HEK293 (cell line): ENCODE results near the gene SIK3.

Experiments
- CTCF ChIA-PET: fragments of 350-600 bp; formaldehyde crosslinking; extraction: SDS; loops from one replicate; lab custom pipeline; 2021; ENCODE audit warnings: antibody characterized with exemption; lab: Yijun Ruan, JAX
- POLR2A ChIA-PET: fragments of 300-600 bp; formaldehyde crosslinking; extraction: SDS; loops from one replicate; lab custom pipeline; 2020; ENCODE audit warnings: antibody characterized with exemption, inconsistent platforms; lab: Yijun Ruan, JAX
- H3K27ac ChIP-seq: fragments of 200-500 bp; sonication (Bioruptor generic); 2 replicates; pipeline ENCODE4 v1.5.1; 2014; ENCODE audit warnings: low read depth, low read length, control low read depth, inconsistent platforms; ENCODE audit errors: extremely low read depth
- H3K36me3 ChIP-seq, 2 experiments: fragments of 200-500 bp in 1 of 2; sonication (Bioruptor generic) in 1 of 2; 1 replicate in 1 of 2; 2 replicates in 1 of 2; pipeline ENCODE4 v1.5.1; 2014 to 2017; ENCODE audit warnings: inconsistent platforms in 2 of 2, low read length in 2 of 2; ENCODE audit not compliant: control insufficient read depth in 2 of 2, insufficient read depth in 1 of 2
- H3K4me1 ChIP-seq: fragments of 200-500 bp; sonication (Bioruptor generic); 2 replicates; pipeline ENCODE4 v1.5.1; 2014; ENCODE audit warnings: mild to moderate bottlenecking, low read length, inconsistent platforms; ENCODE audit not compliant: control insufficient read depth, insufficient read depth
- H3K4me3 ChIP-seq: 2 replicates; pipeline ENCODE4 v1.5.1; 2011; ENCODE audit warnings: low read depth, mild to moderate bottlenecking, control low read depth, low read length, moderate library complexity
- H3K9me3 ChIP-seq: fragments of 200-500 bp; sonication (Bioruptor generic); 2 replicates; pipeline ENCODE4 v1.5.1; 2014; ENCODE audit warnings: low read depth, low read length, inconsistent platforms; ENCODE audit not compliant: control insufficient read depth, insufficient read depth
- GLI4 ChIP-seq: fragments of 450-650 bp; formaldehyde crosslinking; IDR thresholded peaks from 2 replicates; pipeline ENCODE4 v1.5.1; 2016; ENCODE audit warnings: missing biosample characterization, missing genetic modification characterization
- YY1 ChIP-seq: fragments of 450-650 bp; formaldehyde crosslinking; IDR thresholded peaks from 2 replicates; pipeline ENCODE4 v1.5.1; 2018; ENCODE audit warnings: missing biosample characterization, missing genetic modification characterization
- ZNF175 ChIP-seq: fragments of 450-650 bp; formaldehyde crosslinking; IDR thresholded peaks from 2 replicates; pipeline ENCODE4 v1.5.1; 2016; ENCODE audit warnings: missing biosample characterization, missing genetic modification characterization
- ZNF335 ChIP-seq: fragments of 450-650 bp; formaldehyde crosslinking; conservative IDR thresholded peaks from 2 replicates; pipeline ENCODE4 v1.5.1; 2016; ENCODE audit warnings: missing biosample characterization, missing genetic modification characterization
- ZNF510 ChIP-seq: fragments of 450-650 bp; formaldehyde crosslinking; IDR thresholded peaks from 2 replicates; pipeline ENCODE4 v1.5.1; 2018; ENCODE audit warnings: mild to moderate bottlenecking, missing genetic modification characterization, missing biosample characterization; ENCODE audit not compliant: insufficient replicate concordance
- ZNF514 ChIP-seq: fragments of 450-650 bp; formaldehyde crosslinking; IDR thresholded peaks from 2 replicates; pipeline ENCODE4 v1.5.1; 2016; ENCODE audit warnings: missing biosample characterization, missing genetic modification characterization
- ZNF571 ChIP-seq: fragments of 450-650 bp; formaldehyde crosslinking; IDR thresholded peaks from 2 replicates; pipeline ENCODE4 v1.5.0; 2017; ENCODE audit warnings: missing biosample characterization, missing genetic modification characterization
- ZNF585B ChIP-seq: fragments of 450-650 bp; formaldehyde crosslinking; IDR thresholded peaks from 2 replicates; pipeline ENCODE4 v1.5.1; 2016; ENCODE audit warnings: missing biosample characterization, missing genetic modification characterization
- ZNF707 ChIP-seq: fragments of 450-650 bp; formaldehyde crosslinking; IDR thresholded peaks from 2 replicates; pipeline ENCODE4 v1.5.1; 2016; ENCODE audit warnings: missing biosample characterization, missing genetic modification characterization
- ZNF76 ChIP-seq: fragments of 450-650 bp; formaldehyde crosslinking; IDR thresholded peaks from 2 replicates; pipeline ENCODE4; 2016; ENCODE audit warnings: low read depth, missing biosample characterization, missing genetic modification characterization, borderline replicate concordance
- ZNF791 ChIP-seq: fragments of 450-650 bp; formaldehyde crosslinking; IDR thresholded peaks from 2 replicates; pipeline ENCODE4 v1.5.1; 2016; ENCODE audit warnings: missing biosample characterization, missing genetic modification characterization
- ZSCAN23 ChIP-seq: fragments of 450-650 bp; formaldehyde crosslinking; IDR thresholded peaks from 2 replicates; pipeline ENCODE4 v1.5.1; 2016; ENCODE audit warnings: missing biosample characterization, missing genetic modification characterization
- ZXDB ChIP-seq: fragments of 450-650 bp; formaldehyde crosslinking; IDR thresholded peaks from 2 replicates; pipeline ENCODE4 v1.5.1; 2016; ENCODE audit warnings: missing biosample characterization, missing genetic modification characterization
- TF ChIP-seq, protein P1 (sequence below): fragments of 450-650 bp; formaldehyde crosslinking; IDR thresholded peaks from 2 replicates; pipeline ENCODE4 v1.5.0; 2017; ENCODE audit warnings: missing biosample characterization, missing genetic modification characterization, borderline replicate concordance
- TF ChIP-seq, protein P2 (sequence below): fragments of 450-650 bp; IDR thresholded peaks from 2 replicates; pipeline ENCODE4 v1.5.1; 2018; ENCODE audit warnings: missing biosample characterization, missing genetic modification characterization
- TF ChIP-seq, protein P3 (sequence below): fragments of 450-650 bp; formaldehyde crosslinking; IDR thresholded peaks from 2 replicates; pipeline ENCODE4 v1.5.1; 2016; ENCODE audit warnings: missing biosample characterization, missing genetic modification characterization

SIK3 gene

DNA sequence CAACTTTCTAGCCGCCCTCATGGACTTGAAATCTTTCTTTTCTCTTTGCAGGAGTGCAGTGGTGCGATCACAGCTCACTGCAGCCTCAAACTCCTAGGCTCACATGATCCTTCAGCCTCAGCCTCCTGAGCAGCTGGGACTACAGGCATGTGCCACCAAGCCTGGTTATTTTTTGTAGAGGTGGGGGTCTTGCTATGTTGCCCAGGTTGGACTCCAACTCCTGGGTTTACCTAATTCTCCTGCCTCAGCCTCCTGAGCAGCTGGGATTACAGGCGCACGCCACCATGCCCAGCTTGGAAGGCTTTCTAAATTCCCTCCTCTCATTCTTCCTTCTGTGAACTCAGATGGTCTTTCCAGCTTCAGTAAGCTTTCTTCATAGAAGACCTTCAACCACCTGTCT, 256.1 kb downstream of the SIK3 start (continued):
- TF ChIP-seq ZNF510 (tag by site-specific recombination) (no peak), ZNF707 (tag by site-specific recombination) (no peak), ZNF571 (tag by site-specific recombination) (no peak)

DNA sequence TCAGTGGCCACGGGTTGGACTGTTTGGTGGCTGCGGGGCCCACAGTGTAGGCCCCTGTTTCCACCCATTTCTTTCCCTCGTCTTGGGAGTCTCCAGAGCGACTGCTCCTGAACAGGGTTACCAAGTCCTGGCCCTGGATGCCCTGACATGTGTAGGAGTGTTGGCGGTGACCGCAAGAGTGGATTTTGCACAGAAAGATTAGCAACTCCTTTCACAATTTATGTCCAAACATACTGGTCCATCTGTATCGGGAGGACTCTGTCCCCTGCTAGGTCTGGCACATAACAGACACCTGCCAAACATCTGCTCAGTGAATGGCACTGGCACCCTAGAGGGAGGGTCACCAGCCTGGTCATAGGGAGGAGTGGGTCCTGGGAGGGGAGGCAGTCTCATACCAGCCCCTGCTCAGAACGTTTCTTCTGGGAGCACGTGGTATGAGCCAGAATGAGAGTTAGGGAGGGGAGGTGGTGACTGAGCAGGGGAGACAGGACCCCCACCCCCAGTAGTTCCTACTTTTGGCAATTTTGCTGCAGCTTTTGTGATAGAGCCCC, 257.4 kb downstream of the SIK3 start:
- TF ChIP-seq ZXDB (tag by site-specific recombination) (no peak), ZNF335 (tag by site-specific recombination) (0 out of 2 replicates have a peak, but pooled peaks have one; percentile 10)
- no peaks in the 10 kb centered on the region for H3K4me1 ChIP-seq
- H3K4me3 ChIP-seq, result no peak overlapping the region
- ChIA-PET CTCF (interaction anchor here (0.6 to 1.4 kb wide), 3 partner anchors 41 to 265 kb away, joined by 3 to 5 read pairs (median 4); no protein-coding TSS in a partner anchor), POLR2A (no interaction called here)
- peaks cover 0 to 26% of the 10 kb centered on the region in 2 experiments; a peak in 1 of 3 replicates for H3K36me3 ChIP-seq
- H3K9me3 ChIP-seq, result no peaks in the 10 kb centered on the region
- no peak overlapping the region for H3K27ac ChIP-seq

DNA sequence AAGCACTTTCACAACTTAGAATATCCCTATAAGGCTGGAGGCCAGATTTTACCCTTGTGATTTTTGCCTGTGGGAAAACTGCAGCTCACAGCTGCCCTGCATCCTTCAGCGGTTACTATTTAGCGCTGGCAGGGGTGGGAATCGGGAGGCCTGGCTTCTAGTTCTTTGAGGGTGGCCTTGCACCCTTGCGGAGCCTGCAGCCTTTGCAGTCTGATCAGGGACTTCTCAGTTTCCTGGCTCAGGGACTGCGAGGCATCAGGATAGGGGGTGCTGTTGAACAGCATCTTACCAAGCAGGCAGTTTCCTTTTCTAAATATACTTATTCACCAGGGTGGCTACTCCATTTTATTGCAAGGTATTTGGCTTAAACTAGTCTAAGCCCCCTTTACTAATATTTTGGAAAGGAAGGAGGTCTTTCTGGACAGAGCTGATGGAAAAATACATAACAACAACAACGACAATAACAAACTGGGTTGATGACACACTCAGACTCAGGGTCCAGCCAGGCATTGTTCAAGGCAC, 257.9 kb downstream of the SIK3 start:
- TF ChIP-seq ZNF335 (tag by site-specific recombination) (peak; percentile 57; the same call in 1 of the 2 replicates), GLI4 (tag by site-specific recombination) (no peak), ZNF514 (tag by site-specific recombination) (no peak), ZNF76 (tag by site-specific recombination) (no peak)
- Histone ChIP-seq H3K4me1 (no peaks in the 10 kb centered on the region), H3K9me3 (no peaks in the 10 kb centered on the region), H3K4me3 (no peak overlapping the region), H3K36me3 (peaks cover 0 to 21% of the 10 kb centered on the region in 2 experiments; a peak in 1 of 3 replicates), H3K27ac (no peak overlapping the region)
- ChIA-PET POLR2A (no interaction called here), CTCF (interaction anchor here (0.6 kb wide), 3 partner anchors 40 to 270 kb away, joined by 3 to 4 read pairs (median 3); no protein-coding TSS in a partner anchor)

DNA sequence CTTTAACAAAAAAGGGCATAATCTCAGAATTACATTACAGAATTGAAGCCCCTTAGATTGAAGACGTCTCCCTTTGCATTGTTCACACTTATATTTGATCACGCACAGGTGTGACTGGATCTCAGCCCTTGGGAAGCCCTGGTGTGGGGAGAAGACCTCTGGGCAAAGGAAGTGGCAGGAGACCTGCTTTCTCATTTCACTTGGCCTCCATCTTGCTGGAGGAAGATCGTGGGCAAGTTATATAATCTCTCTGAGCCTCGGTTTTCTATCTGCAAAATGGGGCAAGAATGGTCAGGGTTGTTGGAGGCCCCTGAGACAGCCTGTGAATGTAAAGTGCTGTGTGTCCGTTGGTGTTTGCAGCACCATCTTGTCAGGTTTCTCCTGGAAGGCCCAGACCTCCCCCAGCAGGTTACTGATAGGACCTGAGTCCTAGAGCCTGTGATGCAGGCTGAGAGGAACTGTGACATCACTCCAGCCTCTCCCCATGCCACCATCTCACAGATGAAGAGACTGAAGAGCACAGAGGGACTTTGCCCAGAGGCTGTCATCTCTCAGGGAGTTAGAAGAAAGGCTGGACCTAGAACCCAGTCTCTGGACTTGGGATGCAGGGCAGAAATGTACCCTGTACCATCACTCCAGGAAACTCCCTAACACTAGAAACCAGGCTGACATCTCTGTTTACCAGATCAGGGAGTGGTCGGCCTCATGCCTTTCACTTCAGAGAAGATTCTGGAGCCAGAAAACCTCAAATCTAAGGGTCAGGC, 259.7 kb downstream of the SIK3 start:
- CTCF ChIA-PET, result interaction anchor here (0.6 to 4.9 kb wide), 2 partner anchors 46 to 107 kb away, joined by 3 to 118 read pairs; partner anchors contain the start of gene APOA5
- Histone ChIP-seq H3K4me1 (no peaks in the 10 kb centered on the region), H3K9me3 (no peaks in the 10 kb centered on the region), H3K36me3 (peaks cover 0 to 7% of the 10 kb centered on the region in 2 experiments; a peak in 1 of 3 replicates), H3K27ac (no peak overlapping the region), H3K4me3 (no peak overlapping the region)
- POLR2A ChIA-PET, result no interaction called here
- TF ChIP-seq ZNF175 (tag by site-specific recombination) (no peak), ZNF585B (tag by site-specific recombination) (no peak), YY1 (tag by site-specific recombination) (no peak), ZNF791 (tag by site-specific recombination) (no peak), ZSCAN23 (tag by site-specific recombination) (no peak)
- TF ChIP-seq, protein P1, sequence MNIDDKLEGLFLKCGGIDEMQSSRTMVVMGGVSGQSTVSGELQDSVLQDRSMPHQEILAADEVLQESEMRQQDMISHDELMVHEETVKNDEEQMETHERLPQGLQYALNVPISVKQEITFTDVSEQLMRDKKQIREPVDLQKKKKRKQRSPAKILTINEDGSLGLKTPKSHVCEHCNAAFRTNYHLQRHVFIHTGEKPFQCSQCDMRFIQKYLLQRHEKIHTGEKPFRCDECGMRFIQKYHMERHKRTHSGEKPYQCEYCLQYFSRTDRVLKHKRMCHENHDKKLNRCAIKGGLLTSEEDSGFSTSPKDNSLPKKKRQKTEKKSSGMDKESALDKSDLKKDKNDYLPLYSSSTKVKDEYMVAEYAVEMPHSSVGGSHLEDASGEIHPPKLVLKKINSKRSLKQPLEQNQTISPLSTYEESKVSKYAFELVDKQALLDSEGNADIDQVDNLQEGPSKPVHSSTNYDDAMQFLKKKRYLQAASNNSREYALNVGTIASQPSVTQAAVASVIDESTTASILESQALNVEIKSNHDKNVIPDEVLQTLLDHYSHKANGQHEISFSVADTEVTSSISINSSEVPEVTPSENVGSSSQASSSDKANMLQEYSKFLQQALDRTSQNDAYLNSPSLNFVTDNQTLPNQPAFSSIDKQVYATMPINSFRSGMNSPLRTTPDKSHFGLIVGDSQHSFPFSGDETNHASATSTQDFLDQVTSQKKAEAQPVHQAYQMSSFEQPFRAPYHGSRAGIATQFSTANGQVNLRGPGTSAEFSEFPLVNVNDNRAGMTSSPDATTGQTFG, result no peak
- TF ChIP-seq, protein P2, sequence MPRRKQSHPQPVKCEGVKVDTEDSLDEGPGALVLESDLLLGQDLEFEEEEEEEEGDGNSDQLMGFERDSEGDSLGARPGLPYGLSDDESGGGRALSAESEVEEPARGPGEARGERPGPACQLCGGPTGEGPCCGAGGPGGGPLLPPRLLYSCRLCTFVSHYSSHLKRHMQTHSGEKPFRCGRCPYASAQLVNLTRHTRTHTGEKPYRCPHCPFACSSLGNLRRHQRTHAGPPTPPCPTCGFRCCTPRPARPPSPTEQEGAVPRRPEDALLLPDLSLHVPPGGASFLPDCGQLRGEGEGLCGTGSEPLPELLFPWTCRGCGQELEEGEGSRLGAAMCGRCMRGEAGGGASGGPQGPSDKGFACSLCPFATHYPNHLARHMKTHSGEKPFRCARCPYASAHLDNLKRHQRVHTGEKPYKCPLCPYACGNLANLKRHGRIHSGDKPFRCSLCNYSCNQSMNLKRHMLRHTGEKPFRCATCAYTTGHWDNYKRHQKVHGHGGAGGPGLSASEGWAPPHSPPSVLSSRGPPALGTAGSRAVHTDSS (tag by site-specific recombination), result no peak
- TF ChIP-seq, protein P3, sequence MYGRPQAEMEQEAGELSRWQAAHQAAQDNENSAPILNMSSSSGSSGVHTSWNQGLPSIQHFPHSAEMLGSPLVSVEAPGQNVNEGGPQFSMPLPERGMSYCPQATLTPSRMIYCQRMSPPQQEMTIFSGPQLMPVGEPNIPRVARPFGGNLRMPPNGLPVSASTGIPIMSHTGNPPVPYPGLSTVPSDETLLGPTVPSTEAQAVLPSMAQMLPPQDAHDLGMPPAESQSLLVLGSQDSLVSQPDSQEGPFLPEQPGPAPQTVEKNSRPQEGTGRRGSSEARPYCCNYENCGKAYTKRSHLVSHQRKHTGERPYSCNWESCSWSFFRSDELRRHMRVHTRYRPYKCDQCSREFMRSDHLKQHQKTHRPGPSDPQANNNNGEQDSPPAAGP (tag by site-specific recombination), result no peak
